Activated CD4-positive, alpha-beta T cell treated with anti-CD3 and anti-CD28 coated beads, Interleukin-2, amount 50 U/mL, for 16 hours (primary cell): ENCODE data around the gene ADAP1.
"Not testable (repeated sequence)": the region's sequence is repeated elsewhere in the genome, so short reads cannot be mapped to it uniquely, and the experiment has no call there.

ENCODE experiments used
- DNase-seq: peaks from one replicate; pipeline ENCODE4 v3.0.0-alpha.2; 2020

Gene ADAP1

DNA sequence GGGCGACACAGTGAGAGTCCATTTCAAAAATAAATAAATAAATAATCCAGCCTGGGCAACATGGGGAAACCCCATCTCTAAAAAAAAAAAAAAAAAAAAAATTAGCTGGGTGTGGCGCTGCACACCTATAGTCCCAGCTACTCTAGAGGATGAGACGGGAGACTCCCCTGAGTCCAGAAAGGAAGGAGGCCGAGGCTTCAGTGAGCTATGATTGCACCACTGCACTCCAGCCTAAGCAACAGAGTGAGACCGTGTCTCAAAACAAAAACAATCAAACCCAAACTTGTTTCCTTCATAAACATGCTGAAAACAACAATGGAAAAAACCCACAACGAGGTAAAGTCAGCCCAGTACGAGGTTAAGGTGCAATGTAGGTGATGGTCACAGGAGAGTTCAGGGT is 19.7 kb upstream of the ADAP1 start:
- no peak for DNase-seq

DNA sequence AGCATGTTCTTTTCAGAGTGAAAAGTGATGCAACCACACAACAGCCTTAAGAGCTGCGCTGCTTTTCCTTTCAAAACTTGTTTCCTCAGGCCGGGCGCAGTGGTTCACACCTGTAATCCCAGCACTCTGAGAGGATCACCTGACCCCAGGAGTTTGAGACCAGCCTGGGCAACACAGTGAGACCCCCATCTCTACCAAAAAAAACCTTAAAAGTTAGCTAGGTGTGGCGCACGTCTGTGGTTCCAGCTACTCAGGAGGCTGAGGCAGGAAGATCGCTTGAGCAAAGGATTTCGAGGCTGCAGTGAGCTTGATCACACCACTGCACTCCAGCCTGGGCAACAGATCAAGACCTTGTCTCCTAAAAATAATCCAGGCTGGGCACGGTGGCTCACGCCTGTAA is 18.8 kb upstream of the ADAP1 start:
- DNase-seq = no peak

DNA sequence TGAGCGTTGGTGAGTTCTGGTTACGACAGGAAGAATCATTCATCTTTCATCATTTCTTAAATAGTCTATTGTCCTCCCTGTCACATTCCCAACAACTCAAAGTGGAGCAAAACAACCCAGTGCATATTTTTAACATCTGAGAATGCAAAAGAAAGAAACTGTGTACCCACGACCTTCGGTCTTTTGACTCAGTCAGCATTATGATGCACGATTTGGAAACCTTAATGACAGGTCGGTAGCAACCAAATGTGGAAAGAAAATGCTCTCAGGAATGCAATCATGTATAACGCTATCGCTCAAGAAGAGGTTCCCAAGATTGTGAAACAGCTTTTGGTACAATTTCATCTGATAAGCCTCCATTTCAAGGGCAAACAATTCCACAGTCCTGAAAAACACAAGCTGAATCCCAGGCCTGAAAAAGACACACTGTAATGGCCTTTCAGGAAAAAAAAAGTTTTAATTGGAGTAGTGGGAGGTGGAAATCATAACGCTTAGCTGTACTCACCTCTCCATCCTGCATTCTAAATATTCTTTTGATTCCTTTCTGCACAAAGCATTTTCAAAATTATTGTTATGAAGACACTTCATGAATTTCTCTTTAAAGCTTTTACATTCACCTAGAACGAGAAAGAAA is 18.3 kb upstream of the ADAP1 start:
- no peak for DNase-seq

DNA sequence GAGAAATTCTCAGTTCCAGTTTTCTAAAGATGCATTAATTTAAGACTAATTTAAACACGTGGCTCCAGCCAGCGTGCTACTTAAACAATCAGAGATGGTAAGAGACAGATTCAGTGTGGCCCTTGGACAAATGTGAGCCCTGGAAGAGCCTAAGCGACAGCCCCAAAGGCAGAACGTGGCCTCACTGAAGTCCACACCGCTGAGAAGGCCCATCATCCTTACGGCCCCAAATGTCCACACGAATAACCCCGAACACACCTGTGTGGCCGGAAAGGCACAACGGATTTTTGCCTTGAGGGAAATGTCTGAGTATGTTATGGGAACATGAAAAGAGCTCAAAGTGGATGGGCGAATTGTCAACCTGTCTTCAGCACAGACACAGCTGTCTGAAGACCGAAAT is 17.6 kb upstream of the ADAP1 start:
- no peak for DNase-seq

DNA sequence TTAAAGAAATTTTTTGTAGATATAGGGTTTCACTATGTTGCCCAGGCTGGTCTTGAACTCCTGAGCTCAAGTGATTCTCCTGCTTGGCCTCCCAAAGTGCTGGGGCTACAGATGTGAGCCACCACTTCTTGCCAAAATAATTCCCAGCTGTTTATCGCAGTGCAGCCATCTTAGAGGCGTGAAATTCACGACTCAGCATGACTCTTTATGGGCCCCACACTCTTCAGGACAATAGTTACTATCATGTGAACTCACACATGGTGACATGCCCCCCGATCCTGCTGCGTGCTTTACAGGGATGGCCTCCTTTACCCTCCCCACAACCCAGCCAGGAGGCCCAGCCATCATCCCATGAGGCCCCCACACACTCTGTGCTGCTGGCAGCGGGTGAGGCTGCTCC is 16.3 kb upstream of the ADAP1 start:
- no peak for DNase-seq

DNA sequence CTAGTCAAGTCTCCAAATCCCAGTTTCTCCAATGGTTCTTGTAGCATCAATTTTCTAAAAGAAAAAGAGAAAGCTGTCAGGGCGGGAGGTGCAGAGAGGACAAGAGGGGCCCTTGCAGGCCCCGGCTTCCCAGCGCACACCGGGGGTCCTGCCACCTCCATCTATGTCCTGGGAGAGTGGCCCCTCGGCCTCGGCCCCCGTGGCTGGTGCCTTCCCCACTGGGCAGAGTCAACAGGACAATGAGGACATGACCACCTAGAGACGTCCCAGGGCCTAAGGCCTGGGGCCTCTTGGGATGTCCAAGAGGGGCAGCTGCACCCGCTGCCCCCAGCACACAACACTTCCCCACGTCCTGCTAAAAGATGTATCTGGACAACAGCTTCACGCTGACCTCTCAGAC is 14.9 kb upstream of the ADAP1 start:
- no peak for DNase-seq

DNA sequence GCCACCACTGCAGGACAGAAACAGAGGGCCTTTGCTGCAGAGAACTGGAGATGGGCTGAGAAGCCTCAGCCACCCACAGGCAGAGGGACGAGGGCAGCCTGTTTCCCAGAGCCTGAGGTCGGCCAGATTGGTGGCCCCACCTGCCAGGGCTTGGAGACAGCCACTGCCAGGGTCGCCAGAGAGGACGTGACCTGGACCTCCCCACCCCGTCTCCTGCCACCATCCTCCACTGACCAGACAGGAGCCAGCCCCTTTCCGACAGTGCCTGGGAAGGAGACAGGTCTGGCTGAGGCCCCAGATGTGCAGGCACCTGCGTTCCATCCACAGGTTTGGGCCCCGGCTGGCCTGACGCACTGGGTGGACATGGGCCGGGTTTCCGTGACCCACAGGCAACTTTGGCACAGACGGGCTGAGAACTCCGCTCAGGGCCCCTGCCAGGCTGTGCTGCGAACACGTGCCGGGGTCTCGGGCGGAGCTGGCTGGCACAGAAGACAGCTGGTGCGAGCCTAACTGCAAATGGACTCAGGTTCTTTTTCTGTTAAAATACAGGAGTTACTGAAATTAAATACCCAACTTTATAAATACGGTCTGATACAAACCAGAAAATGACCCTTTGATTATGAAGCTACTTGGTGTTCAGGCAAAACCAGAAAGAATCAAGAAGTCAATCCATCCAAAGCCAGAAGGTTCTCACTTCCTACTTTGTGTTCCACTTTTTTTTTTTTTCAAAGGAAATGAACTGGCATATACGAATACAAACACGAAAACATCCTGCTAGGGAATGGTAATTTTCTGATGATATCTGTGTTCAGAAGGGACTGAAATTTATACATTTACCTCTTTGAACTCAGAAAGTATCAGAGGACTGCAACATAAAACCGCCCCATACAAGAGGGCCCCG is 14.0 kb upstream of the ADAP1 start:
- DNase-seq = no peak

DNA sequence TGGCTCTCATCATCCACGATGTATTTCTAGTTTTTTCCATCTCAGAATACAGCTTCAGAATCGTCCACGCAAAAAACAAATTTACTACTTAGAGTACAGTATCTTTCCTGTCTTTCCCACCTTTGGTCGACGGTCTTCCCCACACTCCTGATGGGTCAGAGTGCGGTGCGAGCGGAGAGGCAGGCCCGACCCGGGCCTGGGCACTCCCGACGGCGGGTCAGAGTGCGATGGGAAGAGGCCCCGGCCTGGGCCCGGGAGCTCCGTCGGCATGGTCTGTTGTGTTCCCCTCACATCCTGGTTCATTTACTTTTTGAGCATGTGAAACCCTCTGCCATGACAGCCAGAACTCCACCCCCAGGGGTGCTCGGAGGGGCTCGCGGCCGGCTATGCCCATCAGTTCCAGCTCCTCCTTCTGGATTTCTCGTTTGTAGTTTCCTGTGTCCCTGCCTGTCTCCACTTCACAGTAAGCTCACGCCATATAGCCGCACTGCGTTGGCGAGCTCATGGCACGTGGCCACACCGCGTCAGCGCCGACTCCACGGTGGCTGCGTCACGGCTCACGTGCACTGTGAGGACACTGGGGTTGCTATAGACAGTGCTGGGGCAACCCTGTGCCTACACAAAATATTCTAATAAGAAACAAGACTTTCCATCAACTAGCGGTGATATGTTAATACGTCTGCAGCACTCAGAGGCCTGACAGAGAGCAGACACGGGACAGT is 13.0 kb upstream of the ADAP1 start:
- DNase-seq = no peak

DNA sequence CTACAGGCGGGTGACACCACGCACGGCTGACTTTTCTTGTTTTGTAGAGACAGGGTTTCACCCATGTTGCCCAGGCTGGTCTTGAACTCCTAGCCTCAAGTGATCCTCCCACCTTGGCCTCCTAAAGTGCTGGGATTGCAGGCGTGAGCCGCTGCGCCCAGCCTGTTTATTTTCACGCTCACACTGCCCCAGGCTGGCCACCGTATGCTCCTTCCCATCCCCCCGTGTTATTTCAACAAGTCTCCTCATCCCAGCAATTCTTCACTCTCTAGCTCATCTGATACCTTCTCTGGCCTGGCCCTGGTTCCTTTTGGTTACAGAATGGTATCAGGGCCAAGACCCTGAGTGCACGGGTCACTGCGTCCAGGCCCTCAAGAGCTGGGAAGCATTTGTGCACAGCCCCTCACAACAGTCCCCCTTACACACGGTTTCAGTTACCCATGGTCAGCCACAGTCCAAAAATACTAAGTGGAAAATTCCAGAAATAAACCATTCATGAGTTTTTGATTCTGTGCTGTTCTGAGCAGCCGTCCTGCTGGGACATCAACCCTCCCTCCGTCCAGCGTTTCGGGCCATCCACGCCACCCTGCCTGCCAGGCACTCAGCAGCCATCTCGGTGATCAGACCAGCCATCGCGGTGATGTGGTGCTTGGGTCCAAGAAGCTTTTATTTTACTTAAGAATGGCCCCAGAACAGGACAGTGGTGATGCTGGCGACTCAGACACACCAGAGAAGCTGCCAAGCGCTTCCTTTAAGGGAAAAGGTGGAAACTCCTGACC is 12.0 kb upstream of the ADAP1 start:
- no peak for DNase-seq

DNA sequence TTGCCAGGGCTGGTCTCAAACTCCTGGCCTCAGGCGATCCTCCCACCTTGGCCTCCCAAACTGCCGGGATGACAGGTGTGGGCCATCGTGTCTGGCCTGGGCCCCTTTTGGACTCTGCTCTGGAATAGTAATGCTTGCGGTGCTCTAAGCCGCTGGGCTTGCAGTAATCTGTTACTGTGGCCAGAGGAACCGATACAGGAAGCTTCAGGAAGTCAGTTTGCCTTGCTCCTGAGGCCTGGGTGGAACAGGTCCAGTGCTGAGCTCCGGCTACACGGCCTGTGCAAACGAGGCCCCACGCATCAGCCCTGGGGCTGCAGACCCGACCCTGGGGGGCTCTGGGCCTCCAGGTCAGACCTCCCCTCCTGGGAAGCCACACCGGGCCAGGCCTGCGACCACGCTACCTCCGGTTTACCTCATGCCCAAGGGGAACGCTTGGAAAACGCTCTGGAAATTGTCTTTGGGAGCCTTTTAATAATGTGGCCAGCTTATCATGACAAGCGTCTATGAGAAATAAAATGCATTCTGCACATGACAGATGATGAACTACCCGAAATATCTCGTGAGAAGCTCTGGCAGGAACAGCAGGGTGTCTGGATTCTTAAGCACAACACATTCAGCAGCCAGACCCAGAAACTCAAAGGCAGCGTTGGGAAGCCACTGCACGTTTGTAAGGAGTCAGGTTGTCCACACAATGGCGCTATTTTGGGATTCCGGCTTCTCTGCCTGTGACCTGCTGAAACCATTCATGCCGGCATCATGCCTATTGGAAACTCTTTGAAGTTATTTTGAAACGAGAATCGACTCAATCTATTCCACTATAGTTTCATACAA is 10.1 kb upstream of the ADAP1 start:
- no peak for DNase-seq

DNA sequence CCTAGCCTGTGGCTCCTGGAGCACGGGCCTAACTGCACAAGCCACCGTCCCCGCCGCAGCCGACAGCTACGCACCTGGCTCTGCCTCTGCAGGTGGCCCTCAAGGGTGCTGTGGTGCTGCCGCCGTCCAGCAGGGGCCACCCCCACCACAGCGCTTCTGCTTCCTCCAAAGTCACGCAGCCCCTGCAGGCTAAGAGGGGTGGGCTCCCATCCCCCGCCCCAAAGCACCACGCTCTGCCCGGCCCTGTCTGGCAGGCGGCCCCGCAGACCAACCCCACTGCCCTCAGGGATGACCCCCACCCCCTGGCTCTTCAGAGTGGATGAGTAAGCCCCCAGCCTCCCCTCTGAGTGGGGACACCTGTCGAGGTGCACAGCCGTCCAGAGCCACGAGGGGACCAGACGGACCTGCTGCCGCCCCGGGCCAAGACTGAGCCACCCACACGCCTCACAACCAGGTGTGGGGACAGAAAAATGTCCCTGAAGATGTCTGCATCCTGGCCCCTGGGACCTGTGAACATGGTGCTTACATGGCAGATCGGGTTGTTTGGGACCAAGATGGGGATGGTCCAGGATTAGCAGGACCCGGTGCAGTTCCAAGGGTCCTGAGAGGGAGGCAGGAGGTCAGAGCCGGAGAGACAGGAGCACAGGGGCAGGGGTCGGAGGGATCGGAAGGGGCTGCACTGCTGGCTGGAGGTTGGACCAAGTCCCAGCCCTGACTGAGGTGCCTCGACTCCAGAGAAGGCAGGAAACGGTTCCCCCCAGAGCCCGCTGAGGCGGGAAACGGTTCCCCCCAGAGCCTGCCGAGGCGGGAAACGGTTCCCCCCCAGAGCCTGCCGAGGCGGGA is 9.0 kb upstream of the ADAP1 start:
- no peak for DNase-seq

DNA sequence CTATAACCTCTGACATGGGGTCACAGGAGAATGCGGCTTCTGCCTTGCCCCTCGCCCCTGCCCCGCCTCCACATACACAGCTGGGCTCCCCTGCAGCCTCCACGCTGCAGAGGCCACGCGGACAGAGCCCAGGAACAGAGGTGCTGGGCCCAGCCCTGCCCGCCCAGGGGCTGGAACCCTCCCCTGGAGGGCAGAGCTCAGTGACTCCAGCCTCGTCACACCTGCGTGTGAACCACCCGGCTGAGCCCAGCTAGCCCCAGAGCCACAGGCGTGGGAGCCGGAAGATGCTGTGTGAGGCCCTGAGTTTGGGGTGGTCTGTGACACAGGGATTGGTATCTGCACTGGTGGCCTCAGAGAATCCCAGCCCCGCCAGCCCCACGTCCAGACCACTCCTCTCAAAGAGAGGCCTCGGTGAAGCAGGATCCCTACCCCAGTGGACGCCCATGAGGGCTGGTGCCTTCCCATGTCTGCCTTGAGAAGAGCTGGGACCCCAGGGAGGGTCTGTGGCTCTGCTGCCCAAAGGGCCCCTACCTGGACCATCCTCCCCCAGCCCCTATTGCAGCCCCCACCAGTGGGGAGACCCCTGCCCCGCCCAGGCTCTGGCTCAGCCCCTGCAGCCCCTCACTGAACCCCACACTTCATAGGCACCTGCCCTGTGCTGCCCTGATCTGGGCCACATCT is 8.1 kb upstream of the ADAP1 start:
- DNase-seq = no peak

DNA sequence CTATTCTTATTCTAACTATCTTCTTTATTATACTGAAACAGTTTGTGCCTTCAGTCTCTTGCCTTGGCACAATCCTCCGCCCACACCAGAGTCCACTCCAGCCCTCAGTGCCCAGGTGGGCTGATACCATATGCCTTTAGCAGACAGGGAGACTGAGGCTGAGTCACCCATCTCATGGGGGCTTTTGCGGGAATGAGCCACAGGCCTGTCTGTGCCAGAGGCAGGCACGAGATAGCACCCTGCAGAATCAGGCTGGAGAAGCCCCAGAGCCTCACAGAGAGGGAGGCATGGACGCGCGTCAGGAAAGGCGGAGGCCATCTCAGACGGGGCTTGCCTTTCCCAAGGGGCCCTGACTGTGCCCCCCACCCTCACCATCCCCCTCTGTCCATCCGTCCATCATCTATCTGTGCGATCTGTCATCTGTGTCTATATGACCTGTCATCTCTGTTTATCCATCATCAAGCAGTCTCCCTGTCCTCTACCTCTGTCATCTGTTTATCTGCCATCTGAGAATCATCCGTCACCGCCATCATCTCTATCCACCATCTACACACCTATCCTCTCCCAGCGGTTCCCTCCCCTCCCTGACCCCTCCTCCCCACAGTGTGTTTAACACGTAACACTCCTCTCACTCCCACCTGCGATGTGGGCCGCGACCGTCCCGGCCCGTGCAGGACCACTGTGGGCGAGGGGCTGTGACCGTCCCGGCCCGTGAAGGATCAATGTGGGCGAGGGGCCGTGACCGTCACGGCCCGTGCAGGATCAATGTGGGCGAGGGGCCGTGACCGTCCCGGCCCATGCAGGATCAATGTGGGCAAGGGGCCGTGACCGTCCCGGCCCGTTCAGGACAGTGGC is 7.3 kb upstream of the ADAP1 start:
- no peak for DNase-seq

DNA sequence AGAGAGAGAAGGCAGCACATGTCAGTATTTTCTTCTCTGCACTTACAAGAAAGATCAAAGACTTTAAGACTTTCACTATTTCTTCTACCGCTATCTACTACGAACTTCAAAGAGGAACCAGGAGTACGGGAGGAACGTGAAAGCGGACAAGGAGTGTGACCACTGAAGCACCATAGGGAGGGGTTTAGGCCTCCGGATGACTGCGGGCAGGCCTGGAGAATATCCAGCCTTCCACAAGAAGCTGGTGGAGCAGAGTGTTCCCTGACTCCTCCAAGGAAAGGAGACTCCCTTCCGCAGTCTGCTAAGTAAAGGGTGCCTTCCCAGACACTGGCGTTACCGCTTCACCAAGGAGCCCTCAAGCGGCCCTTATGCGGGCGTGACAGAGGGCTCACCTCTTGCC is 6.5 kb upstream of the ADAP1 start:
- not testable (repeated sequence) for DNase-seq

DNA sequence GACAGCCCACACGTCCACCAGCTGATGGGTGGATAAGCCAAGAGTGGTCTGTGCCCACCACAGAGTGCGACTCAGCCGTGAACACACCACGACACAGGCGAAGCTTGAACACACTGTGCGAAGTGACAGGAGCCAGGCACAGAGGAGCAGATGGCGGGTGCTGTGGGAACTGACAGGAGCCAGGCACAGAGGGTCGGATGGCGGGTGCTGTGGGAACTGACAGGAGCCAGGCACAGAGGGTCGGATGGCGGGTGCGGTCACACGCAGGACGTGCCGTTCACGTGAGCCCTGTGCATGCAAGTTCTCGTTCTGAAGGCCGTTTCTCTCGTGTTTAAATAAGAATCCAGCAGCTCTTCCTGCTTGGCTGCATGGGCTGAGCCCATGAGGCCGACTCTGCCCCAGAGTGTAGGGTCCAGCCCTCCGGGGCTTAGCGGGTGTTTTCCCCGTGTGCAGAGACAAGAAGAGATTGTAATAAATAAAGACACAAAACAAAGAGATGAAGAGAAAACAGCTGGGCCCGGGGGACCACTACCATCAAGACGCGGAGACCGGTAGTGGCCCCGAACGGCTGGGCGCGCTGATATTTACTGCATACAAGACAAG is 5.9 kb upstream of the ADAP1 start:
- DNase-seq = no peak

DNA sequence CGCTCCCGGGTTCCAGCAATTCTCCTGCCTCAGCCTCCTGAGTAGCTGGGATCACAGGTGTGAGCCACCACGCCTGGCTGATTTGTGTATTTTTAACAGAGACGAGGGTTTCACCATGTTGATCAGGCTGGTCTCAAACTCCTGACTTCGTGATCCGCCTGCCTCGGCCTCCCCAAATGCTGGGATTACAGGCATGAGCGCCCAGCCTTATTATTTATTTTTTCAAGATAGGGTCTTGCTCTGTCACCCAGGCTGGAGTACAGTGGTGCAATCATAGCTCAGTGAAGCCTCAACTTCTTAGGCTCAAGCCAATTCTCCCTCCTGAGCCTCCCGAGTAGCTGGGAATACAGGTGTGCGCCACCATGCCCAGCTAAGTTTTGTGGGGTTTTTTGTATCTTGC is 5.3 kb upstream of the ADAP1 start:
- DNase-seq = not testable (repeated sequence)

DNA sequence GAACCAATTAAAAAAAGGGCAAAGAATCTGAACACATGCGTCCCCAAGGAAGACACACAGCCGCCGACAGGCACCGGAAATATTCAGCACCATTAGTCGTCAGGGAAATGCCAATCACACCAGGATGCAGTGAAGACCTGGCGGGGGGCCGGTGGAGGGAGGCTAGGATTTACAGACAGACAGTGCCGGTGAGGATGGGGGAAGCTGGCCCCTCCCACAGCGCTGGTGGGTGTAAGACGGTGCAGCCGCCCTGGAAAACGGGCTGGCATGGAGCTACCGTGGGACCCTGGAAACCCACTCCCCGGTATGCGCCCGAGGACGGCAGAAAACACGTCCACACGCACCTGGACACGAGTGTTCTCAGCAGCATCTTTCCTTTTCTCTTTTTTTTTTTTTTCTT is 4.8 kb upstream of the ADAP1 start:
- no peak for DNase-seq

DNA sequence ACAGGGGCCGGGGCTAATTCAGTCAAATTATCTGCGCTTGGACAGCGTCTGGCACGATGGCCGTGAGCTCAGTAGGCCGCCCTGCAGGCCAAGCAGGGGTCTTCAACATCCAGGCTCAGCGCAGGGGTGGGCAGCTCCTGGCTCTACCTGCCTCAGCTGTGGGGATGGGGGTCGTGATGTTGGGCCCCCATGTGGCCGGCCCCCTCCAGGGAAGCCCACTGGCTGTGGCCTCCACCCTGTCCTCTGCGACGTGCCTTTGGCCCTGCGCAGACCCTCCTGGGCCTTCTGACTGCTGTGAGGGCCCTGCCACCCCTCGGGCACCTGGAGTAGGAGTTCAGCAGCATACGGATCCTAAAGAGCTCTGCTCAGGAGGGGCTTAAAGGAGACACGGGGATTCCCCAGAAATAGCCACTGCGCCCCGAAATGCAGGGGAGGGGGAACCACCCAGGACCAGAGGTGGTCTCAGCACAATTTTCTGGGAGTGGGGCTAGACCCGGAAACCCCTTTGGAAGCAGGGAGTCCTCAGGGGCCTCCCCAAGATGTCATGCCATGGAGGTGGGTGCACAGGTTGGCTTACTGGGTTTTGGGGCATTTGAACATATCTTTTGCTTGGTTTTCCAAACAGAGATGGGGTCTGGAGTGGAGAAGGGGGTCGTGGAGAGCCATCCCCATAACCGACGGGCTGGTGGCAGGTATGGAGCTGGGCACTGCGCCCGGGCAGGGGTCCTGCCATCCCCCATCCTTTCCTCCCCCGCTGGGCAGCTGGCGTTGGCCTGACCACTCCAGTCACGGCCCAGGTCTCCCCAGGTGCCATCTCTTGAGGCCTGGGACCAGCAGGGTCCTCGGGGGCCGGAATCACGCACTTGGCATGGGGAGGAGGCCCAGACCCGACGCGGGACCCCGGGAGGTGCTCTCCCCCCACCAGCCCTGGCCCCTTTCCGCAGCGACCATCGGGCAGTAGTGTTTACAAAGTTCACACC is 4.0 kb upstream of the ADAP1 start:
- no peak for DNase-seq
